HL-60/S4 treated with retinoic acid at 250 ng/mL for 4 days and 3 days (cell line): ENCODE results near the gene POLG.

Experiments used
- in situ Hi-C: fragments of 300-500 bp; cut with MboI; formaldehyde crosslinking; loops from 2 replicates; pipeline ENCODE4 v1.7.0; 2022; ENCODE audit warnings: low sequenced_read_pairs

The POLG gene

GRCh38 chr15:89358435-89358754, 23.8 kb upstream of the POLG start:
- in situ Hi-C loops: loop anchor here (10.0 kb wide), 1 partner anchor 76 kb away; no protein-coding TSS in a partner anchor

- in situ Hi-C loops: loop anchor here (10.0 kb wide), 1 partner anchor 78 kb away; no protein-coding TSS in a partner anchor
Observed at GRCh38 chr15:89356634-89357298, 22.1 kb upstream of the POLG start.

- in situ Hi-C loops: loop anchor here (10.0 kb wide), 1 partner anchor 81 kb away; no protein-coding TSS in a partner anchor
Observed at GRCh38 chr15:89353991-89354390, 19.4 kb upstream of the POLG start.

- in situ Hi-C loops: loop anchor here (10.0 kb wide), 1 partner anchor 82 kb away; no protein-coding TSS in a partner anchor
Observed at GRCh38 chr15:89352476-89352875, 17.9 kb upstream of the POLG start.

- in situ Hi-C loops: no loop called here
Observed at GRCh38 chr15:89349206-89349558, 14.6 kb upstream of the POLG start.

GRCh38 chr15:89346516-89347231, 12.1 kb upstream of the POLG start:
- in situ Hi-C loops: no loop called here

- in situ Hi-C loops: no loop called here
Observed at GRCh38 chr15:89345248-89345647, 10.6 kb upstream of the POLG start.

- in situ Hi-C loops: no loop called here
Observed at GRCh38 chr15:89342840-89343239, 8.2 kb upstream of the POLG start.

GRCh38 chr15:89341316-89342005, 6.8 kb upstream of the POLG start:
- in situ Hi-C loops: no loop called here

GRCh38 chr15:89340573-89340972, 5.9 kb upstream of the POLG start:
- in situ Hi-C loops: no loop called here

GRCh38 chr15:89338036-89338435, 3.4 kb upstream of the POLG start:
- in situ Hi-C loops: no loop called here

GRCh38 chr15:89335298-89336041, 846 bp upstream of the POLG start:
- in situ Hi-C loops: no loop called here

- in situ Hi-C loops: no loop called here
Observed at GRCh38 chr15:89333959-89334509, 590 bp downstream of the POLG start.

GRCh38 chr15:89333011-89333860, 1.4 kb downstream of the POLG start:
- in situ Hi-C loops: no loop called here

GRCh38 chr15:89332446-89332845, 2.2 kb downstream of the POLG start:
- in situ Hi-C loops: no loop called here

- in situ Hi-C loops: no loop called here
Observed at GRCh38 chr15:89330881-89331595, 3.6 kb downstream of the POLG start.

- in situ Hi-C loops: no loop called here
Observed at GRCh38 chr15:89330119-89330518, 4.5 kb downstream of the POLG start.

- in situ Hi-C loops: no loop called here
Observed at GRCh38 chr15:89329329-89330084, 5.1 kb downstream of the POLG start.
